Stimulated activated CD4-positive, alpha-beta T cell treated with anti-CD3 and anti-CD28 coated beads, Interleukin-2, amount 100 ng/mL, for 4 hours (primary cell): ENCODE measurements around the gene GRK1.
A peak's percentile ranks its signal among the peaks of the same experiment; 100 is the strongest.

Experiments
- DNase-seq: peaks from one replicate; pipeline ENCODE4 v3.0.0-alpha.2; 2020; ENCODE audit warnings: low read depth

GRK1 gene

DNA sequence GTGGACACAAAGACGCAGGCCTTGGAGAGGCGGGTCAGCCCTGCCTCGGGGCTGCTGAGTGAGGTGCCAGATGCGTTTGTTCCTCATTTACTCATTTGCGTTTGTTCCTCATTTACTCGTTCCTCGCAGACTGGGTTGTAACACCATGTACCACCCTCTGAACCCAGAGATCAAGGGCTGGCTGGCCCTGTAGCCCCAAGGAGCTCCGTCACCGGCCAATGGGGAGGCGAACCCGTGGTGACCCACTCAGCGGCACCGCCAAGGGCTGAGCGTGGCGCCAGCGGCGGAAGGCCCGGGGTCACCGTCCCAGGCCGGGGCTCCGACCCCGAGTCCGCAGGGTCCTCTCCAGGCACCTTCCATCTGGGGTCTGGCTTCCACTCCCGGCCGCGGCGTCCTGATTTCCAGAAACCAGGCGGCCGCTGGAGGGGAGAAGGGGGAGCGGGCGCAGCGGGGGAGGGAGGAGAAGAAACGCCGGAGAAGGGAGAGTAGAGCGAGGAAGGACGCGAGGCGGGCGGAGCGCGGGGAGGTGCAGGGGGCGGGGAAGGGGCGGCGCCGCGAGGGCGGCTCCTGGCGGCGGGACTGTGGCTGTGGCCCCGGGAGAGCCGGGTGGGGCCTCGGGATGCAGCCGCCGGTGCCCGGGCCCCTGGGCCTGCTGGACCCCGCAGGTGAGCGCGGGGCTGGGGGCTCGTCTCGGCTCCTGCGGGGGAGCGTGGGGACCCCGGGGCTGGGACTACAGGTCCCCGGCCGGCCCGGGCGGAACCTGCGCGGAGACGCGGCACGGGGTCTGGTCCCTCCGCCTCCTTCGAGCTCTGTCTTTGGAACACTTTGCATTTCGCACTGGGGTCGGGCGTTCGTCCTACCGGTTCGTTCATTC is 91.9 kb downstream of the GRK1 start, which contains the start of gene TMEM255B:
TSS of gene TMEM255B (plus strand) at position 576 of the 874 bp plus-strand sequence. CDS start at position 620, 44 bp downstream.
- peak; percentile 66 for DNase-seq

DNA sequence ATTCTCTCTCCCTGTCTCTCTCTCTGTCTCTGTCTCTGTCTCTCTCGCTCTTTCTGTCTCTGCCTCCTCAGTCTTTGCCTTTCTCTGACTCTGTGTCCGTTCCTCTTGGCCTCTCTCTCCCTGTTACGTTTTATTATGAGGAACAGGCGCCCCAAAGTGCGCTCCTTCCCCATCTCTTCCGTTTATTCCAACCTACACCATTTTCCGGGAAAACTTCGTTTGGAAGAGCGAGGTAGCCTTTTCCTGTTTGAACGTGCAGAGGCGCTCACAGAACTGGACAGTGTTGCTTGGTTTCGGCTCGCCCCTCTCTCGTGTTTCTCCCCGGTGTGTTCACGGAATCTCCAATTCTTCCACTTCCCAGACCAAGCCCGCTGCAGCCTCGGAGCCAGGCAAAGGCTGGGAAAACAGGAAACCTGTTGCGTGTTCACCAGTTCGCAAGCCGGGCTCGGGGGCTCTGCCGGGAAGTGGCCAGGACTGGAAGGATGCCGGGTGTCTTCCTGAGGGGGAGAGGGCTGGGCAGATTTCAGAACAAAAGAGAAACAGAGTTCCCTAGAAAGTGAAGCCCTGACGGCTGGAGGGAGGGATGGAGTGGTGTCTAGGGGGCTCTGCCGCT is 92.6 kb downstream of the GRK1 start:
- DNase-seq: no peak

GRCh38 chr13:113761136-113761535 is 94.1 kb downstream of the GRK1 start:
- no peak for DNase-seq

GRCh38 chr13:113762075-113762474 is 95.1 kb downstream of the GRK1 start:
- no peak for DNase-seq

DNA sequence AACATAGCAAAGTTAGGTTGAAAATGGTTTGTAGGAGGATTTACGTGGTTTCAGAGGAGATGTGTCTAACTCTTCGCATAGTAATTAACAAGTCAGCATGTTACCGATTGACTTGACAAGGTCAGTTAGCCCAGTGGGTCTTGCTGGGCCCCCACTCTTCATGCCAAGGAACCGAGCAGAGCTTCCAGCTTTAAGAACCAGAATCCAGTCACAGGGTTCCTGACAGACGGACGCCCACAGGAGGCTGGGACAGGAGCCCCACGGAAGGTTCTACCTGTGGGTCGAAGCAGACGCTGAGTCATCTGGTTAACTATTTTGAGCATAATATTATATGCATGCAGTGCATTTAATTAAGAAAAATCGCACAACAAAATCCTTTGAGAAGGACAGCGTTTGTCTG is 95.5 kb downstream of the GRK1 start:
- no peak for DNase-seq

DNA sequence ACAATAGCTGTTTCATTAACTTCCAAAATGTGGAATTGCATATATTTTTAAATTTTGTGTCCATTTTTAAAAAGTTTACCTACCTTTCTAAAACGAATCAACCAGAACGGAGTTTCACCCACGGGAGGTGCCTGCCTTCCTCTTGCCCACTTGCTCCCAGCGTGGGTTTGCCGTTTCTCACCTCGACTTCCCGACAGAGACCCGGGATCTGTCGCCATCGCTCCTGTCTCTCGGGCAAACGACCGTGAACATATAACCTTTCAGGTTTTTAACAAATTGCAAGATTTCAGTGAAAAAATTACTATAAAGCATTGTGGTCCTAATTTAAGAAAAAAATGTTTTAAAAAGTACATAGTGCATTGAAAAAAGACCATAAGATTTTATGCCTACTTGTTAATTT is 96.2 kb downstream of the GRK1 start:
- DNase-seq: no peak

GRCh38 chr13:113763961-113764792 is 97.2 kb downstream of the GRK1 start:
- DNase-seq: no peak

- DNase-seq: no peak
These were observed 98.0 kb downstream of the GRK1 start for GRCh38 chr13:113764793-113765563.

GRCh38 chr13:113765564-113765910 is 98.5 kb downstream of the GRK1 start:
- DNase-seq: no peak

- DNase-seq: no peak
These were observed 99.2 kb downstream of the GRK1 start for GRCh38 chr13:113766035-113766800.

DNA sequence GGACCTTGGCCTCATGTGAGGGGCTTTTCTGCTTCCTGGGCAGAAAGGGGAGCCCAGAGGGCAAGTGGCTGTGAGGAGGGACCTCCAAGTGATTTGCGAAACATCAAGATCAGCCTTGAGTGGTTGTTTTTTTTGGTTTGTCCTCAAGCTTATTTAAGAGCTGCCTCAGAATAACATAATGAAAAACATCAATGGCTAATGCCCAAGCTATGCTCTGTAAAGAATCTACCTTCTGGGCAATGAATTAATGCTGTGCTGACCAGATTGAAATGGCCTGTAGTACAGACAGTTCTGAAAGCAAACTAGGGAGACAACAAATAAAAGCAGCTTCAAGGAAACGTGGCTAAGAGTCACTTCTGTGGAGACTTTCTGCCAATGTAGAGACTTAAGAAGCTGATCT is 100.3 kb downstream of the GRK1 start:
- DNase-seq: no peak

- no peak for DNase-seq
These were observed 101.2 kb downstream of the GRK1 start for GRCh38 chr13:113768018-113768905.

DNA sequence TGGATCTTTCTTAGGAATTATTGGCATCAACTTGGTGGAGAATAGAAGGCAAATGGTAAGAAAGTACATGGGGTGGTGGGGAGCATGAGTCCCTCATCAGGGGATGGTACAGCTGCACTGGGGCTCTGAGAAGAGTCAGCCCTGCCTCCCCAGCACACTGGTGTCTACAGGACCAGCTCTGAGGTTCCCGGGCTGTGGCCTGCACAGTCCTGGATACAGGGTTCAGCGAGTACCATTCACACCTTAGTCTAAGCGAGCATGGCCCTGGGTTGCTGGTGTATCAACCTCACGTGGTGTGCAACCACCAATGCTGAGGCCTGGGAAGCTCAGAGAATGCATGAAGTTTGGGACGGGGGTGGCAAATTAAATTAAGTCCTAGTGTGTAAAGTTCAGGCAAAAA is 102.1 kb downstream of the GRK1 start:
- no peak for DNase-seq

DNA sequence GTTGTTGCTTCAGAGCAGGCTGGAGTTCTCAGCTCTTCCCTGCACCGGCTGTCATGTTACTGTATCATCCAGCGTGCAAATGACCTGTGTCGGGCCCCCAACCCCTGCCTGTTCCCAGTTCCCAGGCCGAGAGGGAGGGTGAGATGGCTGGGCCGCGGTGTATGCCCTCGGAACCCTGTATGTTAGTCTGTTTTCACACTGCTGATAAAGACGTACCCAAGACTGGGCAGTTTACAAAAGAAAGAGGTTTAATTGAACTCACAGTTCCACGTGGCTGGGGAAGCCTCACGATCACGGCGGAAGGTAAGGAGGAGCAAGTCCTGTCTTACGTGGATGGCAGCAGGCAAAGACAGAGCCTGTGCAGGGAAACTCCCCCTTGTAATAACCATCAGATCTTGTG is 102.9 kb downstream of the GRK1 start:
- DNase-seq: no peak

DNA sequence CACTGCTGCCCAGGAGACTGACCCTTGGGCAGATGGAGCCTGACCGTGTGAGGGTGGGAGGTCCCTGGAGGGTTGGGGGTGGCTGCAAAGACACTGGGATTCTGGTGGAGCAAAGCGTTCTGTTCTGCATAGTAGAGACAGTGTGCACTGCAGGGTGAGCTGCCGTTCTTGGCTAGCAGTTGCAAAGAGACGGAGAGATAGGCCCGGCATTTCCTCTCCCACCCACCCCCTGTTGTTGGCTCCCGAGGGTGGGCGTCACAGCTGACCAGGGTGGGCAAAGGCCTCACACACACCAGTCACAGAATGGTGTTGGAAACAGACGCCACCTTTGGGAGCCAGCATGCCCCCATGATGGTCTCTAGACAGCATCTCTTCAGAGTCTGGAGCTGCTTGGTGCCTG is 103.4 kb downstream of the GRK1 start:
- no peak for DNase-seq

- DNase-seq: no peak
These were observed 103.9 kb downstream of the GRK1 start for GRCh38 chr13:113770937-113771336.

GRCh38 chr13:113771709-113772331 is 104.8 kb downstream of the GRK1 start:
- DNase-seq: no peak

DNA sequence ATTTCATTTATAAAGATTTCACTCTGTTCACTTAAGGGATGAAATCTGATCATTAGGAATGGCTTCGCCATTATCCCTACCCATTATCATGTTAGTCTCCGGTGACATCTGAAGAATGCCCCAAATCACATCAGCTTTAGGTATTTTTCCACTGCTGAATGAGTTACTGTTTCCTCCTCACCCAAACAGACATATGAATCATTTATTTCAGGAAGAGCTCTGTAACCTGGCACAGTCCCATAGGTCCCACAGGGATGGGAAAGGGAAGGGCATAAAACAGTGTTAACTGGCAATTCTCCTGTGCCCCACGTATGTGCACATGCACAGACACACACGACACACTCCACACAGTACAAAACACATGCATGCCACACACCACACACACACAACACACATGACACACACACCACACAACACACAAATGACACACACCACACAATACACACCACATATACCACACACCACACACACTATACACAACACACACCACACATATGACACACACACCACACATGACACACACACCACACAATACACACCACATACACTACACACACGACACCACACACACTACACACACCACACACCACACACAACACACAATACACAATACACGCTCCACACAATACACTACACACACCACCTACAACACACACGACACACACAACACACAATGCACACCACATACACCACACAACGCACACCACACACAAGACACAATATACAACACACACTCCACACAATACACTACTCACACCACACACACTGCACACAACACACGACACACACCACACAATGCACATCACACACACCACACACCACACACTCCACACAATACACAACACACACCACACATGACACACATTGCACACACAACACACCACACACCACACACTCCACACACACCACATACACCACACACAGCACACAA is 107.4 kb downstream of the GRK1 start:
- DNase-seq: no peak
